Panc1 (cell line): ENCODE measurements around the gene SRRM3. TPM values are rescaled to one million over a fixed set of nuclear protein-coding genes. Genes with fewer than 3 reads are reported as not detected.

ENCODE experiments used
- ATAC-seq: fragments of 200-7000 bp; cut with Tn5 transposase; 2 replicates; pipeline ENCODE4 v1.9.1; 2020; ENCODE audit warnings: mild to moderate bottlenecking, moderate library complexity
- BruUV-seq: library from RNA; stranded (reverse); fragments of 400-500 nt; replicated peaks from 2 replicates; lab custom pipeline; 2021; lab: Mats Ljungman, UMichigan
- CTCF ChIA-PET: fragments of 300-600 bp; sonication (Branson Sonifier 250); formaldehyde crosslinking; loops from one replicate; lab custom pipeline; 2022; ENCODE audit warnings: antibody characterized with exemption; lab: Charles Lee
- POLR2A ChIA-PET: fragments of 300-600 bp; sonication (Branson Sonifier 250); formaldehyde crosslinking; loops from one replicate; lab custom pipeline; 2022; ENCODE audit warnings: antibody characterized with exemption; lab: Charles Lee
- DNase-seq: peaks from one replicate; pipeline ENCODE4 v3.0.0-alpha.2; 2010; ENCODE audit warnings: low read depth, low spot score
- H3K27ac ChIP-seq: 2 replicates; pipeline ENCODE4 v1.5.1; 2011; ENCODE audit warnings: mild to moderate bottlenecking, low read length, inconsistent platforms
- H3K27me3 ChIP-seq: fragments of 200-500 bp; sonication (Bioruptor generic); 2 replicates; pipeline ENCODE4 v1.6.0; 2014; ENCODE audit warnings: low read length, inconsistent platforms; ENCODE audit not compliant: control insufficient read depth, insufficient read depth
- H3K36me3 ChIP-seq: fragments of 200-500 bp; sonication (Bioruptor generic); 2 replicates; pipeline ENCODE4 v1.5.1; 2014; ENCODE audit warnings: inconsistent platforms, mild to moderate bottlenecking, low read length, moderate library complexity; ENCODE audit not compliant: control insufficient read depth, insufficient read depth
- H3K4me1 ChIP-seq: 2 replicates; pipeline ENCODE4 v1.5.1; 2011; ENCODE audit warnings: inconsistent platforms, mild to moderate bottlenecking, low read length, moderate library complexity; ENCODE audit not compliant: control insufficient read depth, insufficient read depth
- H3K4me3 ChIP-seq, 2 experiments: 2 replicates each; pipeline ENCODE4 v1.5.1; 2011 to 2012; ENCODE audit warnings: low read depth in 2 of 2, low read length in 2 of 2, mild to moderate bottlenecking in 2 of 2, inconsistent platforms in 1 of 2, moderate library complexity in 1 of 2
- H3K9me3 ChIP-seq: fragments of 200-500 bp; sonication (Bioruptor generic); 2 replicates; pipeline ENCODE4 v1.5.1; 2014; ENCODE audit warnings: low read depth, mild to moderate bottlenecking, inconsistent platforms, low read length, moderate library complexity; ENCODE audit not compliant: control insufficient read depth, insufficient read depth
- POLR2AphosphoS5 ChIP-seq: IDR thresholded peaks from 2 replicates; pipeline ENCODE4 v1.6.1; 2012; ENCODE audit warnings: mild to moderate bottlenecking, low read depth, low read length, moderate library complexity
- SIN3A ChIP-seq: IDR thresholded peaks from 2 replicates; pipeline ENCODE4 v1.6.1; 2012; ENCODE audit warnings: low read depth, mild to moderate bottlenecking, low read length, moderate library complexity, borderline replicate concordance; ENCODE audit not compliant: insufficient read depth
- TCF7L2 ChIP-seq: IDR thresholded peaks from 2 replicates; pipeline ENCODE4 v1.6.1; 2011; ENCODE audit warnings: mild to moderate bottlenecking, low read depth, low read length, inconsistent platforms
- in situ Hi-C: cut with HindIII; loops from 2 replicates; pipeline ENCODE4 v1.10.0; 2016; ENCODE audit warnings: low sequenced_read_pairs, low pct_unique_long_range_greater_than_20kb
- intact Hi-C: fragments of 100-400 bp; cut with micrococcal nuclease; formaldehyde crosslinking; loops from one replicate; pipeline ENCODE4 v1.10.0; 2022; ENCODE audit not compliant: unreplicated experiment
- total RNA-seq: library from RNA; stranded (reverse); gene quantifications from one replicate; pipeline ENCODE4 v1.2.1, GENCODE V29; 2021; ENCODE audit not compliant: unreplicated experiment
- TF ChIP-seq, protein P1 (sequence below), 2 experiments: IDR thresholded peaks; 2 replicates each; pipeline ENCODE4 v1.6.1; 2011 to 2012; ENCODE audit warnings: low read depth in 2 of 2, control low read depth in 1 of 2, low read length in 1 of 2, mild to moderate bottlenecking in 1 of 2, moderate library complexity in 1 of 2; ENCODE audit not compliant: insufficient read depth in 1 of 2
- TF ChIP-seq, protein P2 (sequence below): fragments of 450-650 bp; IDR thresholded peaks from 2 replicates; pipeline ENCODE4 v1.5.1; 2017; ENCODE audit warnings: mild to moderate bottlenecking

Gene SRRM3
- total RNA-seq, 1 experiment from 2014 or later: 8.5 TPM

- no peak overlapping the region for H3K4me3 ChIP-seq
- no peak overlapping the region for H3K27ac ChIP-seq
- in situ Hi-C loops (no loop called here), intact Hi-C loops (no loop called here)
- no peaks in the 10 kb centered on the region for H3K36me3 ChIP-seq
- no peaks in the 10 kb centered on the region for H3K9me3 ChIP-seq
- no peaks in the 10 kb centered on the region for H3K27me3 ChIP-seq
- ChIA-PET POLR2A (interaction anchor here (0.7 kb wide), 1 partner anchor 63 kb away, joined by 7 read pairs; no protein-coding TSS in a partner anchor), CTCF (no interaction called here)
- H3K4me1 ChIP-seq: no peaks in the 10 kb centered on the region
- TF ChIP-seq SIN3A (no peak), POLR2AphosphoS5 (no peak), TCF7L2 (no peak)
- TF ChIP-seq, protein P1, sequence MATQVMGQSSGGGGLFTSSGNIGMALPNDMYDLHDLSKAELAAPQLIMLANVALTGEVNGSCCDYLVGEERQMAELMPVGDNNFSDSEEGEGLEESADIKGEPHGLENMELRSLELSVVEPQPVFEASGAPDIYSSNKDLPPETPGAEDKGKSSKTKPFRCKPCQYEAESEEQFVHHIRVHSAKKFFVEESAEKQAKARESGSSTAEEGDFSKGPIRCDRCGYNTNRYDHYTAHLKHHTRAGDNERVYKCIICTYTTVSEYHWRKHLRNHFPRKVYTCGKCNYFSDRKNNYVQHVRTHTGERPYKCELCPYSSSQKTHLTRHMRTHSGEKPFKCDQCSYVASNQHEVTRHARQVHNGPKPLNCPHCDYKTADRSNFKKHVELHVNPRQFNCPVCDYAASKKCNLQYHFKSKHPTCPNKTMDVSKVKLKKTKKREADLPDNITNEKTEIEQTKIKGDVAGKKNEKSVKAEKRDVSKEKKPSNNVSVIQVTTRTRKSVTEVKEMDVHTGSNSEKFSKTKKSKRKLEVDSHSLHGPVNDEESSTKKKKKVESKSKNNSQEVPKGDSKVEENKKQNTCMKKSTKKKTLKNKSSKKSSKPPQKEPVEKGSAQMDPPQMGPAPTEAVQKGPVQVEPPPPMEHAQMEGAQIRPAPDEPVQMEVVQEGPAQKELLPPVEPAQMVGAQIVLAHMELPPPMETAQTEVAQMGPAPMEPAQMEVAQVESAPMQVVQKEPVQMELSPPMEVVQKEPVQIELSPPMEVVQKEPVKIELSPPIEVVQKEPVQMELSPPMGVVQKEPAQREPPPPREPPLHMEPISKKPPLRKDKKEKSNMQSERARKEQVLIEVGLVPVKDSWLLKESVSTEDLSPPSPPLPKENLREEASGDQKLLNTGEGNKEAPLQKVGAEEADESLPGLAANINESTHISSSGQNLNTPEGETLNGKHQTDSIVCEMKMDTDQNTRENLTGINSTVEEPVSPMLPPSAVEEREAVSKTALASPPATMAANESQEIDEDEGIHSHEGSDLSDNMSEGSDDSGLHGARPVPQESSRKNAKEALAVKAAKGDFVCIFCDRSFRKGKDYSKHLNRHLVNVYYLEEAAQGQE (IDR thresholded peaks at IDR 0.05; ENCODE audit: insufficient read depth in 1 of 2, low read depth in 2 of 2, low read length in 1 of 2): no peak
- TF ChIP-seq, protein P2, sequence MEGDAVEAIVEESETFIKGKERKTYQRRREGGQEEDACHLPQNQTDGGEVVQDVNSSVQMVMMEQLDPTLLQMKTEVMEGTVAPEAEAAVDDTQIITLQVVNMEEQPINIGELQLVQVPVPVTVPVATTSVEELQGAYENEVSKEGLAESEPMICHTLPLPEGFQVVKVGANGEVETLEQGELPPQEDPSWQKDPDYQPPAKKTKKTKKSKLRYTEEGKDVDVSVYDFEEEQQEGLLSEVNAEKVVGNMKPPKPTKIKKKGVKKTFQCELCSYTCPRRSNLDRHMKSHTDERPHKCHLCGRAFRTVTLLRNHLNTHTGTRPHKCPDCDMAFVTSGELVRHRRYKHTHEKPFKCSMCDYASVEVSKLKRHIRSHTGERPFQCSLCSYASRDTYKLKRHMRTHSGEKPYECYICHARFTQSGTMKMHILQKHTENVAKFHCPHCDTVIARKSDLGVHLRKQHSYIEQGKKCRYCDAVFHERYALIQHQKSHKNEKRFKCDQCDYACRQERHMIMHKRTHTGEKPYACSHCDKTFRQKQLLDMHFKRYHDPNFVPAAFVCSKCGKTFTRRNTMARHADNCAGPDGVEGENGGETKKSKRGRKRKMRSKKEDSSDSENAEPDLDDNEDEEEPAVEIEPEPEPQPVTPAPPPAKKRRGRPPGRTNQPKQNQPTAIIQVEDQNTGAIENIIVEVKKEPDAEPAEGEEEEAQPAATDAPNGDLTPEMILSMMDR: no peak
- ATAC-seq (no peak), DNase-seq (no peak)
- BruUV-seq: no TSS peak
These were observed 7.8 kb upstream of the SRRM3 start for GRCh38 chr7:76193883-76194282.

- no peak overlapping the region for H3K27ac ChIP-seq
- no peak for ATAC-seq
- intact Hi-C loops: no loop called here
- H3K4me1 ChIP-seq: no peaks in the 10 kb centered on the region
- no peak overlapping the region for H3K4me3 ChIP-seq
- TF ChIP-seq, protein P1 (IDR thresholded peaks at IDR 0.05; ENCODE audit: insufficient read depth in 1 of 2, low read depth in 2 of 2, low read length in 1 of 2): no peak
- TF ChIP-seq, protein P2: no peak
- TF ChIP-seq SIN3A: no peak
- TF ChIP-seq TCF7L2: no peak
- TF ChIP-seq POLR2AphosphoS5: no peak
- no TSS peak for BruUV-seq
- H3K9me3 ChIP-seq: no peaks in the 10 kb centered on the region
- CTCF ChIA-PET: no interaction called here
- no peak for DNase-seq
- no peaks in the 10 kb centered on the region for H3K36me3 ChIP-seq
- in situ Hi-C loops: no loop called here
- no peaks in the 10 kb centered on the region for H3K27me3 ChIP-seq
- POLR2A ChIA-PET: no interaction called here
These were observed 4.9 kb upstream of the SRRM3 start for GRCh38 chr7:76196786-76197185.
